GM12872 (cell line): Measurements from ENCODE around the gene CFAP54.

ENCODE experiments used
- CTCF ChIP-seq: IDR thresholded peaks from 3 replicates; pipeline ENCODE4 v1.5.1; 2011; ENCODE audit warnings: low read depth, mild to moderate bottlenecking, low read length, moderate library complexity; ENCODE audit not compliant: insufficient read depth

The CFAP54 gene

GRCh38 chr12:96521895-96522682 lies 32.7 kb downstream of the CFAP54 start:
- TF ChIP-seq CTCF: no peak

- TF ChIP-seq CTCF: no peak
These were observed 33.3 kb downstream of the CFAP54 start for GRCh38 chr12:96522690-96523089.

GRCh38 chr12:96526110-96526509 lies 36.7 kb downstream of the CFAP54 start:
- no peak for TF ChIP-seq CTCF

- TF ChIP-seq CTCF: no peak
These were observed 40.5 kb downstream of the CFAP54 start for GRCh38 chr12:96529912-96530311.

GRCh38 chr12:96534339-96534738 lies 45.0 kb downstream of the CFAP54 start:
- TF ChIP-seq CTCF: no peak

- TF ChIP-seq CTCF: no peak
These were observed 59.0 kb downstream of the CFAP54 start for GRCh38 chr12:96548384-96548783.

GRCh38 chr12:96549341-96549740 lies 60.0 kb downstream of the CFAP54 start:
- no peak for TF ChIP-seq CTCF
